CD4-positive, alpha-beta T cell treated with Interleukin-10 for 1 hour (primary cell): ENCODE measurements around the gene HTR7.
"Not testable (repeated sequence)": the region's sequence is repeated elsewhere in the genome, so short reads cannot be mapped to it uniquely, and the experiment has no call there.

Source experiments
- DNase-seq: peaks from one replicate; pipeline ENCODE4 v3.0.0-alpha.2; 2020

The HTR7 gene

GRCh38 chr10:90857635-90858460, at the start of gene HTR7:
Gene HTR7, minus strand, starts transcription at chr10:90858039. Its CDS starts 368 bp downstream, at chr10:90857671.
- peak; percentile 66 for DNase-seq

GRCh38 chr10:90906596-90906995, 48.8 kb upstream of the HTR7 start:
- DNase-seq: no peak

GRCh38 chr10:90905925-90906324, 48.1 kb upstream of the HTR7 start:
- DNase-seq: no peak

GRCh38 chr10:90896916-90897315, 39.1 kb upstream of the HTR7 start:
- DNase-seq: not testable (repeated sequence)

- DNase-seq: no peak
Measured at GRCh38 chr10:90893190-90893589, 35.4 kb upstream of the HTR7 start.

- no peak for DNase-seq
Measured at GRCh38 chr10:90890347-90890746, 32.5 kb upstream of the HTR7 start.

GRCh38 chr10:90889636-90890035, 31.8 kb upstream of the HTR7 start:
- DNase-seq: no peak

- no peak for DNase-seq
Measured at GRCh38 chr10:90888387-90888786, 30.5 kb upstream of the HTR7 start.

GRCh38 chr10:90887555-90887954, 29.7 kb upstream of the HTR7 start:
- DNase-seq: no peak

- DNase-seq: no peak
Measured at GRCh38 chr10:90885176-90885575, 27.3 kb upstream of the HTR7 start.

GRCh38 chr10:90884431-90884830, 26.6 kb upstream of the HTR7 start:
- DNase-seq: no peak

- DNase-seq: peak; percentile 54
Measured at GRCh38 chr10:90880059-90880719, 22.4 kb upstream of the HTR7 start.

GRCh38 chr10:90879062-90879461, 21.2 kb upstream of the HTR7 start:
- no peak for DNase-seq

- DNase-seq: no peak
Measured at GRCh38 chr10:90872648-90873020, 14.8 kb upstream of the HTR7 start.

GRCh38 chr10:90871766-90872647, 14.2 kb upstream of the HTR7 start, which contains the start of gene RPP30:
Gene RPP30, plus strand, starts transcription at chr10:90871974. Its CDS starts 13 bp downstream, at chr10:90871987.
- DNase-seq: peak; percentile 82

- peak; percentile 62 for DNase-seq
Measured at GRCh38 chr10:90871279-90871765, 13.5 kb upstream of the HTR7 start.

- no peak for DNase-seq
Measured at GRCh38 chr10:90866050-90866598, 8.3 kb upstream of the HTR7 start.

- DNase-seq: peak; percentile 20
Measured at GRCh38 chr10:90865401-90865800, 7.6 kb upstream of the HTR7 start.

- peak; percentile 32 for DNase-seq
Measured at GRCh38 chr10:90862908-90863514, 5.2 kb upstream of the HTR7 start.

GRCh38 chr10:90860790-90861189, 3.0 kb upstream of the HTR7 start:
- no peak for DNase-seq

- DNase-seq: no peak
Measured at GRCh38 chr10:90859321-90859751, 1.5 kb upstream of the HTR7 start.

GRCh38 chr10:90858461-90858968, 676 bp upstream of the HTR7 start:
- DNase-seq: no peak
